Body of pancreas (tissue), 4 donors: ENCODE data around the gene TMEM123. TPM values are rescaled to one million over a fixed set of nuclear protein-coding genes. Genes with fewer than 3 reads are reported as not detected.

Experiments
- ATAC-seq: fragments of 150-250 bp; one replicate; pipeline ENCODE4 v1.9.1; 2016
- DNase-seq, 4 donors: peaks; one replicate each; pipeline ENCODE4 v3.0.0-alpha.2; 2019
- H3K27ac ChIP-seq, 4 donors: fragments of 200-600 bp; sonication (generic); 1 replicate in 3 of 4; 2 replicates in 1 of 4; pipeline versions ENCODE4 v1.5.1 to v1.6.1; 2016 to 2019; ENCODE audit warnings: mild to moderate bottlenecking in 1 of 4, mixed read lengths in 1 of 4, moderate library complexity in 1 of 4
- H3K27me3 ChIP-seq, 2 donors: fragments of 200-600 bp; sonication (generic); one replicate each; pipeline ENCODE4 v1.6.0; 2016; ENCODE audit warnings: mild to moderate bottlenecking in 1 of 2
- H3K36me3 ChIP-seq, 2 donors: fragments of 200-600 bp; sonication (generic); replicated peaks in 1 of 2; 2 replicates each; pipeline ENCODE4 v1.5.1; 2016; ENCODE audit warnings: low read depth in 2 of 2; ENCODE audit not compliant: insufficient read depth in 1 of 2
- H3K4me1 ChIP-seq: fragments of 200-600 bp; sonication (generic); one replicate; pipeline ENCODE4 v1.6.0; 2016
- H3K4me3 ChIP-seq, 2 donors: fragments of 200-600 bp; sonication (generic); 1 replicate in 1 of 2; 2 replicates in 1 of 2; pipeline ENCODE4 v1.5.1; 2016 to 2019
- H3K9me3 ChIP-seq, 3 donors: fragments of 200-600 bp; sonication (generic); 1 replicate in 2 of 3; 2 replicates in 1 of 3; pipeline ENCODE4 v1.5.1; 2016
- POLR2A ChIP-seq, 3 donors: fragments of 450-650 bp; IDR thresholded peaks; one replicate each; pipeline ENCODE4 v1.6.1; 2016; ENCODE audit warnings: antibody characterized with exemption in 3 of 3, mild to moderate bottlenecking in 2 of 3
- WGBS, 2 donors: methylation state at CpG; one replicate each; pipeline ENCODE4 v1.1.5; 2017; 5-methylcytosine and 5-hydroxymethylcytosine counted together
- intact Hi-C: fragments of 100-400 bp; cut with DNase I; formaldehyde crosslinking; loops from one replicate; pipeline ENCODE4 v1.15.1; 2023
- total RNA-seq, 2 donors: library from RNA; depleted of rRNA; stranded (reverse); fragments of >200 nt; gene quantifications; one replicate each; pipeline ENCODE4 v1.1.0, GENCODE V29; 2016
- TF ChIP-seq, protein P1 (sequence below), 7 experiments: fragments of 450-650 bp in 4 of 7; fragments of 200-600 bp in 3 of 7; sonication (generic) in 3 of 7; IDR thresholded peaks; one replicate each; pipeline ENCODE4 v1.5.1; 2016 to 2019; ENCODE audit warnings: antibody characterized with exemption in 7 of 7

Gene TMEM123
- total RNA-seq, 2 donors from 2014 or later = 40.2 to 82.5 TPM

DNA sequence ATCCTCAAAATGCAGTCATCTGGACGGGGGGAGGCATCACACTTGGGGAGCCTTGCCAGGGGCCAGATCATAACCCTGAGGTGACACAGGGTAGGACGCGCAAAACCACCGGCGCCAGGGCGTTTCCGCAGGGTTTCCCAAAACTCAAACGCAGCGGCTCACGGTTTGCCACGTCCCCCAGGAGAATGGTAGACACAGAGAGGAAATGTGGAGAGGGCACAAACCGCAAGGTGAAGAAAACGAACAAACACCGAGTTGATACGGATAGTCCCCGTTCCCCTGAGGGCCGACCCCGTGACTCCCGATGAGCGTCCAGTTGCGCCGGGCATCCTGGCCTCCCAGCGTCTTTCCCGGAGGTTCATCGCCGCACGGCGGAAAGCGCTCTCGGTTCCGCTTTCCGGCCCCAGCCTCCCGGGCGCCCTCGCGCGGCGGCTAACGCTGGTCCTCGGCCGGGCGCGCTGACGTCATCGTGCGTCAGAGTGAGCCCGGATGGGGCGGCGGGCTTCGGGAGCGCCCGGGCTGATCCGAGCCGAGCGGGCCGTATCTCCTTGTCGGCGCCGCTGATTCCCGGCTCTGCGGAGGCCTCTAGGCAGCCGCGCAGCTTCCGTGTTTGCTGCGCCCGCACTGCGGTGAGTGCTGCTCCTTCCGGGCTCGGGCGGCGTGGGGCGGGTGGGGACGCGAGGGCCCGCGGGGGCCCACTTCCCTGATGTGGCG is 105.7 kb downstream of the TMEM123 start, which contains the start of gene BIRC2:
BIRC2 (plus strand) TSS at position 467 of the 714 bp plus-strand sequence. CDS start 2,641 bp downstream, outside the sequence.
- Histone ChIP-seq H3K9me3 (no peaks in the 10 kb centered on the region), H3K27me3 (no peaks in the 10 kb centered on the region), H3K4me3 (peak within 1 kb of the TSS; percentile 65 to 86), H3K36me3 (no peaks in the 10 kb centered on the region), H3K4me1 (peaks cover 28% of the 10 kb centered on the region), H3K27ac (peak within 1 kb of the TSS; percentile 95 to 100 (median 98))
- TF ChIP-seq, protein P1, sequence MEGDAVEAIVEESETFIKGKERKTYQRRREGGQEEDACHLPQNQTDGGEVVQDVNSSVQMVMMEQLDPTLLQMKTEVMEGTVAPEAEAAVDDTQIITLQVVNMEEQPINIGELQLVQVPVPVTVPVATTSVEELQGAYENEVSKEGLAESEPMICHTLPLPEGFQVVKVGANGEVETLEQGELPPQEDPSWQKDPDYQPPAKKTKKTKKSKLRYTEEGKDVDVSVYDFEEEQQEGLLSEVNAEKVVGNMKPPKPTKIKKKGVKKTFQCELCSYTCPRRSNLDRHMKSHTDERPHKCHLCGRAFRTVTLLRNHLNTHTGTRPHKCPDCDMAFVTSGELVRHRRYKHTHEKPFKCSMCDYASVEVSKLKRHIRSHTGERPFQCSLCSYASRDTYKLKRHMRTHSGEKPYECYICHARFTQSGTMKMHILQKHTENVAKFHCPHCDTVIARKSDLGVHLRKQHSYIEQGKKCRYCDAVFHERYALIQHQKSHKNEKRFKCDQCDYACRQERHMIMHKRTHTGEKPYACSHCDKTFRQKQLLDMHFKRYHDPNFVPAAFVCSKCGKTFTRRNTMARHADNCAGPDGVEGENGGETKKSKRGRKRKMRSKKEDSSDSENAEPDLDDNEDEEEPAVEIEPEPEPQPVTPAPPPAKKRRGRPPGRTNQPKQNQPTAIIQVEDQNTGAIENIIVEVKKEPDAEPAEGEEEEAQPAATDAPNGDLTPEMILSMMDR (IDR thresholded peaks at IDR 0.05) = peak; percentile 65 to 99 (median 91)
- peak; percentile 89 to 94 (median 93) for TF ChIP-seq POLR2A (IDR thresholded peaks at IDR 0.05)
- intact Hi-C loops = no loop called here
- ATAC-seq = peak; percentile 95
- 1 to 2% methylated on average over 24 to 42 of the region's 77 CpGs for WGBS, 2 donors
- peak; percentile 93 to 96 (median 94) for DNase-seq

GRCh38 chr11:102346456-102346747 is 106.2 kb downstream of the TMEM123 start:
- DNase-seq = no peak
- WGBS, 2 donors = 0 to 1% methylated on average over 5 of the region's 5 CpGs
- H3K27ac ChIP-seq = peak overlapping the region; percentile 95 to 100 (median 98)
- TF ChIP-seq, protein P1 (IDR thresholded peaks at IDR 0.05) = no peak
- TF ChIP-seq POLR2A (IDR thresholded peaks at IDR 0.05) = no peak
- no peaks in the 10 kb centered on the region for H3K36me3 ChIP-seq
- H3K4me3 ChIP-seq = peak overlapping the region; percentile 65 to 86
- no peaks in the 10 kb centered on the region for H3K27me3 ChIP-seq
- intact Hi-C loops = no loop called here
- no peak for ATAC-seq
- H3K9me3 ChIP-seq = no peaks in the 10 kb centered on the region
- peaks cover 28% of the 10 kb centered on the region for H3K4me1 ChIP-seq

Other genes with a start within 250 kb of the TMEM123 start
- 10 to 100 TPM in 1 of 2 donors, 1 to 10 TPM in 1; 5.3 to 13.2 TPM for gene BIRC3, start 135.3 kb downstream of the TMEM123 start, total RNA-seq
- 10 to 100 TPM; 46.5 to 53.2 TPM for gene BIRC2, start 105.6 kb downstream of the TMEM123 start, total RNA-seq
- 100 to 1,000 TPM in 1 of 2 donors, 10 to 100 TPM in 1; 54.5 to 105 TPM for gene MMP7, start 78.0 kb upstream of the TMEM123 start, total RNA-seq
- gene MMP20, start 172.6 kb upstream of the TMEM123 start, total RNA-seq = not detected